Mesenchymal stem cell (in vitro differentiated cells and primary cell): ENCODE measurements around the gene SSH2.

Experiments used
- DNase-seq: peaks from one replicate; pipeline ENCODE4 v3.0.0-alpha.2; 2013
- H2AFZ ChIP-seq: one replicate; pipeline ENCODE4 v1.6.1; 2013; ENCODE audit warnings: low read depth, mild to moderate bottlenecking, control low read depth, inconsistent platforms, low read length, moderate library complexity
- H2AK5ac ChIP-seq: 2 replicates; pipeline ENCODE4 v1.6.1; 2013; ENCODE audit warnings: low read length, moderate library complexity, mild to moderate bottlenecking, inconsistent platforms; ENCODE audit not compliant: severe bottlenecking
- H2BK120ac ChIP-seq: one replicate; pipeline ENCODE4 v1.6.1; 2013; ENCODE audit warnings: low read depth, mild to moderate bottlenecking, inconsistent platforms, low read length, moderate library complexity
- H2BK12ac ChIP-seq, 2 experiments: one replicate each; pipeline ENCODE4 v1.6.1; 2013; ENCODE audit warnings: inconsistent platforms in 2 of 2, low read length in 2 of 2, mild to moderate bottlenecking in 2 of 2, moderate library complexity in 2 of 2, control low read depth in 1 of 2
- H2BK15ac ChIP-seq: one replicate; pipeline ENCODE4 v1.6.1; 2013; ENCODE audit warnings: mild to moderate bottlenecking, low read depth, inconsistent platforms; ENCODE audit not compliant: poor library complexity, severe bottlenecking
- H2BK5ac ChIP-seq: 2 replicates; pipeline ENCODE4 v1.6.1; 2013; ENCODE audit warnings: low read depth, mild to moderate bottlenecking, low read length, control low read depth, inconsistent platforms; ENCODE audit not compliant: poor library complexity, severe bottlenecking
- H3K14ac ChIP-seq, 2 experiments: one replicate each; pipeline ENCODE4 v1.6.1; 2013; ENCODE audit warnings: inconsistent platforms in 2 of 2, low read length in 2 of 2, control low read depth in 1 of 2, mild to moderate bottlenecking in 1 of 2, moderate library complexity in 1 of 2
- H3K18ac ChIP-seq, 2 experiments: one replicate each; pipeline ENCODE4 v1.6.1; 2013; ENCODE audit warnings: inconsistent platforms in 2 of 2, low read length in 2 of 2, control low read depth in 1 of 2, low read depth in 1 of 2, mild to moderate bottlenecking in 1 of 2
- H3K23ac ChIP-seq, 2 experiments: one replicate each; pipeline ENCODE4 v1.6.1; 2013; ENCODE audit warnings: inconsistent platforms in 2 of 2, low read length in 2 of 2, mild to moderate bottlenecking in 2 of 2, moderate library complexity in 2 of 2, control low read depth in 1 of 2
- H3K27ac ChIP-seq: 2 replicates; pipeline ENCODE4 v1.5.1; 2013; ENCODE audit warnings: mild to moderate bottlenecking, moderate library complexity, low read length, control low read depth, inconsistent platforms; ENCODE audit not compliant: poor library complexity, severe bottlenecking
- H3K27me3 ChIP-seq, 2 experiments: 2 replicates each; pipeline versions ENCODE4 v1.6.1 to v1.7.0; 2013; ENCODE audit warnings: low read length in 2 of 2, mild to moderate bottlenecking in 2 of 2, moderate library complexity in 2 of 2, control low read depth in 1 of 2, inconsistent platforms in 1 of 2; ENCODE audit not compliant: control insufficient read depth in 1 of 2, insufficient read depth in 1 of 2
- H3K36me3 ChIP-seq, 2 experiments: 2 replicates each; pipeline versions ENCODE4 v1.6.1 to v1.7.0; 2013; ENCODE audit warnings: low read length in 2 of 2, control low read depth in 1 of 2, inconsistent platforms in 1 of 2, low read depth in 1 of 2, mild to moderate bottlenecking in 1 of 2; ENCODE audit not compliant: insufficient read depth in 2 of 2, control insufficient read depth in 1 of 2
- H3K4ac ChIP-seq, 2 experiments: one replicate each; pipeline ENCODE4 v1.6.1; 2013; ENCODE audit warnings: inconsistent platforms in 2 of 2, low read length in 2 of 2, mild to moderate bottlenecking in 2 of 2, moderate library complexity in 2 of 2, control low read depth in 1 of 2, low read depth in 1 of 2
- H3K4me1 ChIP-seq: 2 replicates; pipeline ENCODE4 v1.6.1; 2013; ENCODE audit warnings: low read depth, low read length, control low read depth; ENCODE audit not compliant: control insufficient read depth, insufficient read depth
- H3K4me2 ChIP-seq: 2 replicates; pipeline ENCODE4 v1.6.1; 2013; ENCODE audit warnings: low read length, mild to moderate bottlenecking, inconsistent platforms; ENCODE audit not compliant: poor library complexity, severe bottlenecking
- H3K4me3 ChIP-seq, 2 experiments: 2 replicates each; pipeline versions ENCODE4 v1.5.1 to v1.7.0; 2013; ENCODE audit warnings: low read length in 2 of 2, mild to moderate bottlenecking in 2 of 2, control low read depth in 1 of 2, low read depth in 1 of 2; ENCODE audit not compliant: insufficient read depth in 1 of 2
- H3K79me1 ChIP-seq: replicated peaks from 2 replicates; pipeline ENCODE4 v1.6.1; 2013; ENCODE audit warnings: mild to moderate bottlenecking, control low read depth, low read length, inconsistent platforms; ENCODE audit not compliant: poor library complexity, severe bottlenecking
- H3K9ac ChIP-seq: 2 replicates; pipeline ENCODE4 v1.7.0; 2013; ENCODE audit warnings: mild to moderate bottlenecking, low read length, moderate library complexity
- H3K9me3 ChIP-seq: 2 replicates; pipeline ENCODE4 v1.7.0; 2013; ENCODE audit warnings: mild to moderate bottlenecking, low read length; ENCODE audit not compliant: control insufficient read depth
- H4K8ac ChIP-seq: one replicate; pipeline ENCODE4 v1.6.1; 2013; ENCODE audit warnings: inconsistent platforms, mild to moderate bottlenecking, low read length, moderate library complexity
- H4K91ac ChIP-seq: one replicate; pipeline ENCODE4 v1.6.1; 2013; ENCODE audit warnings: mild to moderate bottlenecking, low read length, inconsistent platforms
- WGBS: methylation state at CpG from one replicate; pipeline ENCODE4 v1.1.7; 2013; ENCODE audit warnings: mixed read lengths; 5-methylcytosine and 5-hydroxymethylcytosine counted together

The SSH2 gene

GRCh38 chr17:29835435-29836351 lies 94.3 kb downstream of the SSH2 start:
- peaks cover 29% of the 10 kb centered on the region for H3K79me1 ChIP-seq
- H2AK5ac ChIP-seq = no peak overlapping the region
- peaks cover 0 to 12% of the 10 kb centered on the region in 2 experiments for H3K36me3 ChIP-seq
- no peak overlapping the region for H4K8ac ChIP-seq
- WGBS = 94% methylated on average over 7 of the region's 10 CpGs
- H4K91ac ChIP-seq = no peak overlapping the region
- no peak overlapping the region for H2BK15ac ChIP-seq
- no peak overlapping the region for H3K9ac ChIP-seq
- H3K27me3 ChIP-seq = no peaks in the 10 kb centered on the region
- no peak overlapping the region for H3K27ac ChIP-seq
- H2BK5ac ChIP-seq = no peak overlapping the region
- H2BK120ac ChIP-seq = no peak overlapping the region
- H3K4ac ChIP-seq = no peak overlapping the region
- no peak overlapping the region for H2BK12ac ChIP-seq
- no peak overlapping the region for H3K14ac ChIP-seq
- DNase-seq = no peak
- no peak overlapping the region for H3K23ac ChIP-seq
- no peak overlapping the region for H3K4me2 ChIP-seq
- H3K4me3 ChIP-seq = no peak overlapping the region
- peaks cover 11% of the 10 kb centered on the region for H3K4me1 ChIP-seq
- no peaks in the 10 kb centered on the region for H3K9me3 ChIP-seq
- no peak overlapping the region for H2AFZ ChIP-seq
- H3K18ac ChIP-seq = peak overlapping the region in 1 of 2 experiments; percentile 19

GRCh38 chr17:29833801-29834200 lies 96.2 kb downstream of the SSH2 start:
- Histone ChIP-seq H3K4me3 (no peak overlapping the region), H2AFZ (no peak overlapping the region), H3K14ac (no peak overlapping the region), H2BK120ac (no peak overlapping the region), H3K18ac (no peak overlapping the region), H2AK5ac (no peak overlapping the region), H2BK5ac (no peak overlapping the region), H3K27ac (no peak overlapping the region), H2BK12ac (no peak overlapping the region), H3K4me2 (no peak overlapping the region), H3K27me3 (no peaks in the 10 kb centered on the region), H2BK15ac (no peak overlapping the region), H3K79me1 (peaks cover 24% of the 10 kb centered on the region), H4K91ac (no peak overlapping the region), H3K4ac (no peak overlapping the region), H3K4me1 (peaks cover 7% of the 10 kb centered on the region), H4K8ac (no peak overlapping the region), H3K9ac (no peak overlapping the region), H3K23ac (no peak overlapping the region), H3K36me3 (peaks cover 0 to 12% of the 10 kb centered on the region in 2 experiments), H3K9me3 (no peaks in the 10 kb centered on the region)
- DNase-seq = no peak
- WGBS = no CpG with 5 or more reads among the region's 1 CpG

- Histone ChIP-seq H3K4me3 (no peak overlapping the region), H3K14ac (no peak overlapping the region), H2BK15ac (no peak overlapping the region), H3K18ac (no peak overlapping the region), H2BK120ac (no peak overlapping the region), H3K23ac (no peak overlapping the region), H3K27me3 (no peaks in the 10 kb centered on the region), H3K4me2 (no peak overlapping the region), H4K91ac (no peak overlapping the region), H2AK5ac (no peak overlapping the region), H3K9ac (no peak overlapping the region), H3K79me1 (peaks cover 12% of the 10 kb centered on the region), H3K4me1 (no peaks in the 10 kb centered on the region), H2BK12ac (no peak overlapping the region), H3K4ac (no peak overlapping the region), H4K8ac (no peak overlapping the region), H2BK5ac (no peak overlapping the region), H3K36me3 (no peaks in the 10 kb centered on the region), H3K9me3 (no peaks in the 10 kb centered on the region), H3K27ac (no peak overlapping the region), H2AFZ (no peak overlapping the region)
- DNase-seq = no peak
- 75% methylated on average over 2 of the region's 3 CpGs for WGBS
These were observed 101.2 kb downstream of the SSH2 start for GRCh38 chr17:29828676-29829284.

GRCh38 chr17:29827179-29827578 lies 102.8 kb downstream of the SSH2 start:
- Histone ChIP-seq H2AFZ (no peak overlapping the region), H2BK5ac (no peak overlapping the region), H3K9me3 (no peaks in the 10 kb centered on the region), H2BK15ac (no peak overlapping the region), H3K27me3 (no peaks in the 10 kb centered on the region), H3K23ac (no peak overlapping the region), H3K18ac (no peak overlapping the region), H3K4me1 (no peaks in the 10 kb centered on the region), H3K27ac (no peak overlapping the region), H3K14ac (no peak overlapping the region), H2AK5ac (no peak overlapping the region), H3K79me1 (peaks cover 16% of the 10 kb centered on the region), H4K8ac (no peak overlapping the region), H4K91ac (no peak overlapping the region), H3K9ac (no peak overlapping the region), H3K4me2 (no peak overlapping the region), H2BK120ac (no peak overlapping the region), H3K4ac (no peak overlapping the region), H3K36me3 (no peaks in the 10 kb centered on the region), H2BK12ac (no peak overlapping the region), H3K4me3 (no peak overlapping the region)
- DNase-seq = no peak
